Measurements from ENCODE around the gene SRRD.
A peak's percentile ranks its signal among the peaks of the same experiment; 100 is the strongest.
"Not testable (repeated sequence)": the region's sequence is repeated elsewhere in the genome, so short reads cannot be mapped to it uniquely, and the experiment has no call there.

Gene SRRD

DNA sequence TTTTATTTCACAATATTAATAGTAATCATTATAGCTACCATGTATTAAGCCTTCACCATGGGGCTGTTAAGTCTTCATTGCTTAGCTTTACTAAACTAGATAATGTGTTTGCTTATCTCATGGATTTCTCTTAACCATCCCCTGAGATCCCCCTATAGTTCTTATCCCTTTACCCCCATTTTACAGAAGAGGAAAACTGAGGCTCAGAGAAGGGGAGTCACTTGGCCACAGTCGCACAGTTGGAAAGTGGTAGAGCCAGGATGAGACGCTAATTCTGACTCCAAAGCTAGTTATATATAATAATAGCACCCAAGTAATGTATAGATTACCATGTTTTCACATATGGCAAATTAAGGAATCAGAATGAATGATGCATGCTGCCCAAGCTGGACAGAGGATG is 38.3 kb downstream of the SRRD start:
- DNase-seq (ENCODE audit: low spot score) = no peak

DNA sequence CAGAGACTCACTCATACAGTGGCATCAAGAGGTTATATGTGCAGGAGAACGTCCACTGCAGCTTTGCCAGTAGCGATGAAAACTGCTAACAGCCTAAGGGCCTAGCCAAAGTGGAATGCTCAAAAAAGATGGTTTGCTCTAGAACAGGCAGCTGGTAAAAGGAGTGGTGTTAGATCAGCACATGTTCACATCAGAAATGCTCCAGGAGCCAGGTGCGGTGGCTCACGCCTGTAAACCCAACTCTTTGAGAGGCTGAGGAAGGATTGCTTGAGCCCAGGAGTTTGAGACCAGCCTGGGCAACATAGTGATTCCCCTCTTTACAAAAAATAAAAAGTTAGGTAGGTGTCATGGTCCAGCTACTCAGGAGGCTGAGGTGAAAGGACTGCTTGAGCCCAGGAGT is 38.9 kb downstream of the SRRD start:
- no peak for DNase-seq (ENCODE audit: low spot score)

DNA sequence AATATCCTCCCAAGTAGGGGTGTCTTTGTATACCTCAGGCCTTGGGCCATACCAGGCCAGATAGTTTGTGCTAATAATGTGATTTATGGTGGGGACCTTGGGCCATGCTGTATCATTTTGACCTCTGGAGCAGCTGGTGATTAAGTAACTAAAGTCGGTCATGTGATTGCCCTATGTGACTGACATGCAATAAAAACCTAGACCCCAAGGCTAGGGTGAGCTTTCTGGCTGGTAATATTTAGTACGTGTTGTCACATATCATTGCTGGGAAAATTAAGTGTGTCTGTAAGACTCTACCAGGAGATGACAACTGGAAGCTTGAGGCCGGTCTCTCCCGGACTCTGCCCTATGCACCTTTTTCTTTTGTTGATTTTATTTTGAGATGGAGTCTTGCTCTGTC is 41.2 kb downstream of the SRRD start:
- DNase-seq (ENCODE audit: low spot score) = no peak

- DNase-seq (ENCODE audit: low spot score) = no peak
Observed at GRCh38 chr22:26525946-26526564, 42.4 kb downstream of the SRRD start.

DNA sequence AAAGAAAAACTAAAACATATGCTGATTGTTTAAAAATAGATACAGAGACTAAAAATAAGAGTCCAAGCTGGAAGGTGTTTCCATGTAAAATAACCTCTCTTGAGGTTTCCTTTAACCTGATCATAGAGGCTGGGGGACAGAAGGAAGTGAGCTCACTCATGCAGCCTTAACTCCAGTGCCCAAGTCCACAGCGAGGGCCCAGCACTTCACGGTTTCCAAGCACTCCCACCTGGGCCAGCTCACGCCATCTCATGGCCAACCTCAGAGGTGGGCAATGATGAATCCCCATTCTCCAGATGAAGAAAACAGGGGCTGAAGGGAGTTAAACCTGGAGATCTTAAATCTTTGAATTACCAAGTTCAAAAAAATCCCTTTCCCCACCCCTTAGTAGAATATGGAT is 43.5 kb downstream of the SRRD start:
- no peak for DNase-seq (ENCODE audit: low spot score)

- DNase-seq (ENCODE audit: low spot score) = no peak
Observed at GRCh38 chr22:26527574-26528465, 44.1 kb downstream of the SRRD start.

DNA sequence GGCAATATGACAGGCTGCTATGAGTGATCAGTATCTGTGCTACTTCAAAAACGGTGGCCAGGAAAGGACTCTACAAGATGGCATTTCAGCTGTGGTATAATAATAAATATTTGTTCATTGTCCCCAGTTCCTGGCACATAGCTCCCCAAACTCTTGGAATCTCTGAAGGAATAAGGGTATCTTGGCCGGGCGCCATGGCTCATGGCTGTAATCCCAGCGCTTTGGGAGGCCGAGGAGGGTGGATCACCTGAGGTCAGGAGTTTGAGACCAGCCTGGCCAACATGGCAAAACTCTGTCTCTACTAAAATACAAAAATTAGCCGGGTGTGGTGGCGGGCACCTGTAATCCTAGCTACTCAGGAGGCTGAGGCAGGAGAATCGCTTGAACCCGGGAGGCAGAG is 44.8 kb downstream of the SRRD start:
- not testable (repeated sequence) for DNase-seq (ENCODE audit: low spot score)

GRCh38 chr22:26529345-26529744 is 45.7 kb downstream of the SRRD start:
- no peak for DNase-seq (ENCODE audit: low spot score)

DNA sequence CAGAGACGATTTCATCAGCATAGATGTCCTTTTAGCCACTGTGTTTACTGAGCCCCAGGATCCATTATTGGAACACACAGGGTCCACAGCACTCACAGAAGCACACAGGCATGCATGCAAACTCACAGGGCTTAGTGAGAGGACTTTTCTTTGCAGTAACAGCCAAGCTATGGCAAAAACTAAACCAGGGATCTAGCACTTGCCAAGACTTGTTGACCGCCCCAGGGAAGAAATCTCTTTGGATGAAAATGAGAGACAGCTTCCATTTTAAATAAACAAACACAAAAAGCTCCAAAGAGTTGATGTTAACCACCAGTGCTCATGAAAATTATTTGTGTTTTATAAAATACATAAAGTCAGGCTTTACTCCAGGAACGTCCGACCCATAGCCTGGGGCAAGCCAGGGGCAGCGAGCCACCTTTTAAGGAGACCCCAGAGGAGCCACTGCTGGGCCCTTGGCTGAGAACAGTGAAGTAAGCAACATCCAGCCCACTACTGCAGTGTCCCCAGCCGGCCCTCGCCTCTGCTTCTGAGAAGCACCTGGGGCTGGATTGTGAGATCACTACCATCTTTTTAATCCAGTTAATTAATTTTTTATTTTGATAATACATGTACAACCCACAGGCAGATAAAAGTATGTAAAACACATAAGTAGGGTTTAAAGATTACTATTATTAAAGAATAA is 50.6 kb downstream of the SRRD start:
- no peak for DNase-seq (ENCODE audit: low spot score)

- DNase-seq (ENCODE audit: low spot score) = no peak
Observed at GRCh38 chr22:26534874-26535602, 51.4 kb downstream of the SRRD start.

DNA sequence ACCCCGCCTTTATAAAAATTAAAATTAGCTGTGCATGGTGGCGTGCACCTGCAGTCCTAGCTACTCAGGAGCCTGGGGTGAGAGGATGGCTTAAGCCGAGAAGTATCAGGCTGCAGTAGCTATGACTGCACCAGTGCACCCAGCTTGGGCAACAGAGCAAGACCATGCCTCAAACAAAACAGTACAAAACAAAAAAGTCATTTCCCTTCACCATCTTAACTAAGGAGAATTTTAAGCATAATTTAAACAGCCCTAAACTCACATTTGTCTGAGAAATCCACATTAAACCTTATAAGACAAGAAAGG is 51.9 kb downstream of the SRRD start:
- DNase-seq (ENCODE audit: low spot score) = no peak

DNA sequence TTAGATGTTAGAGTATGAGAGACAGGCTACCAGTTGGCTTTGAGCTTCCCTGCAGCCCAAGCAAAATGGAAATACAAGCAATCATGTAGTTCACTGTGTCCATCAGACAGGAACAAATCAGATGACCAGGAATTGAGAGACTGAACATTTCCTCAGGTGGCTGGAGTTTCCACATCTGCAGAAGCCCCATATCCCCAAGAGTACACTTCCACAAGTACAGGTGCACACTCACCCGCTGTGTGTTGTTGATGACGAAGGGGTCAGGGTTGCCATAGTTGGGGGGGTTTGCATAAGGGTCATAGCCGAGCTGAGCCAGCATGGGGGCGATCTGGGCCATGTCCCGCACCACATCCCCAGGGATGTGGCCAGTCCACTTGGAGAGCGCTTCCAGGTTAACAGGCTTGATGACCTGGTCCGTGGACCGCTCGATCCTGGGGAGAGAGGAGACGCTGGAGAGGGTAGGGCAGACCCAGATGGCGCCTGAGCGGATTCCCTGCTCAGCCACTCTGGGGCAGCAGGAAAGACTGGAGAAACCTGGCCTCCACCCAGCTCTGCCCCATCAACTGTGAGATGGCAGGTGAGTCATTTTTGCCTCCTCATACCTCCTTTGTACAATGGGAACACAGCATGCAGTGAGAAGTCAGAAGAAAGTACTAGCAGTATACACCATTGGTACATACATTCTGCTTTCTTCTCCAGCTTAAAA is 52.5 kb downstream of the SRRD start:
- no peak for DNase-seq (ENCODE audit: low spot score)

DNA sequence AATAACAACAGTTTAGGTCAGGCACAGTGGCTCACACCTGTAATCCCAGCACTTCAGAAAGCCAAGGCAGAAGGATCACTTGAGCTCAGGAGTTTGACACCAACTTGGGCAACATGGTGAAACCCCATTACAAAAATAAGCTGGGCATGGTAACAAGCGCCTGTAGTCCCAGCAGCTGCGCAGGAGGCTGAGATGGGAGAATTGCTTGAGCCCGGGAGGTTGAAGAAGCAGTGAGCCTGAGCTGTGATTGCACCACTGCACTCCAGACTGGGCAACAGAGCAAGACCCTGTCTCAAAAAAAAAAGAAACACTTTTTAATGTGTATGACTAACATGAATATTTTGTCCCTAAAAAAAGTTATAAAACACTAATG is 53.1 kb downstream of the SRRD start:
- DNase-seq (ENCODE audit: low spot score) = no peak

- no peak for DNase-seq (ENCODE audit: low spot score)
Observed at GRCh38 chr22:26540119-26540518, 56.4 kb downstream of the SRRD start.

GRCh38 chr22:26541167-26541819 is 57.6 kb downstream of the SRRD start:
- no peak for DNase-seq (ENCODE audit: low spot score)

GRCh38 chr22:26542831-26543230 is 59.2 kb downstream of the SRRD start:
- DNase-seq (ENCODE audit: low spot score) = peak; percentile 37
